Activated CD4-positive, alpha-beta T cell treated with anti-CD3 and anti-CD28 coated beads, Interleukin-2, amount 50 U/mL, for 48 hours (primary cell): ENCODE results near the gene FKBP6.
"Not testable (repeated sequence)": the region's sequence is repeated elsewhere in the genome, so short reads cannot be mapped to it uniquely, and the experiment has no call there.

Experiments used
- DNase-seq, 2 experiments: peaks; one replicate each; pipeline ENCODE4 v3.0.0-alpha.2; 2020

The FKBP6 gene

GRCh38 chr7:73358590-73359275 is 30.8 kb downstream of the FKBP6 start:
- no peak for DNase-seq

GRCh38 chr7:73359306-73359705 is 31.3 kb downstream of the FKBP6 start:
- no peak for DNase-seq

DNA sequence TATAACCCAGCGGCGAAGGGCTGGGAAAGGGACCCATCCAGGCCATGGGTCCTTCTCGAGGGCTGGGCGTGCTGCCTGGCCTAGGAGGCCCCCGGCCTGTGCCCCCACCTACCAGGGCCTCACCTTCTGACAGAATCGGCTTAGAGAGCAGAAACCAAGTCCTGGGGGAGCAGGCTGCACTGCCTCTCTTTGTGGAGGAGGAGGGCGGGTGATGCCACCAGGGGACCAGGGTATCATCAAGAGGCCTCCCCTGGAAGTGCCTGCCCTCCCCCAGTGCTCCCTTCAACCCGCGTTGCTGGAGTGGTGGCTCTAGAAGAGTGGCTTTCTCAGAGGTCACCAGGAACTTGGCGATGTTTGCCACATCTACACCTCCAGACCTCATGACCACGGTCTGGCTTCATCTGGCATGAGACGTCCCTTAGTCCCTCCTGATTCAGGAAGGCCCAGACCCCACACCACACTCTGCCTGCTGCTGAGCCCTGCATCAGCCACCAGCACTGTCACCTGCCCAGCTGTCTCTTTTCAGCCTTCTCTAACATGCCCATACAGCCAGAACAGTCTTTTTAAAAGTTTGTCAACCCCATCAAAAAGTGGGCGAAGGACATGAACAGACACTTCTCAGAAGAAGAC is 31.9 kb downstream of the FKBP6 start:
- DNase-seq = no peak

GRCh38 chr7:73360590-73360989 is 32.6 kb downstream of the FKBP6 start:
- DNase-seq = not testable (repeated sequence)

DNA sequence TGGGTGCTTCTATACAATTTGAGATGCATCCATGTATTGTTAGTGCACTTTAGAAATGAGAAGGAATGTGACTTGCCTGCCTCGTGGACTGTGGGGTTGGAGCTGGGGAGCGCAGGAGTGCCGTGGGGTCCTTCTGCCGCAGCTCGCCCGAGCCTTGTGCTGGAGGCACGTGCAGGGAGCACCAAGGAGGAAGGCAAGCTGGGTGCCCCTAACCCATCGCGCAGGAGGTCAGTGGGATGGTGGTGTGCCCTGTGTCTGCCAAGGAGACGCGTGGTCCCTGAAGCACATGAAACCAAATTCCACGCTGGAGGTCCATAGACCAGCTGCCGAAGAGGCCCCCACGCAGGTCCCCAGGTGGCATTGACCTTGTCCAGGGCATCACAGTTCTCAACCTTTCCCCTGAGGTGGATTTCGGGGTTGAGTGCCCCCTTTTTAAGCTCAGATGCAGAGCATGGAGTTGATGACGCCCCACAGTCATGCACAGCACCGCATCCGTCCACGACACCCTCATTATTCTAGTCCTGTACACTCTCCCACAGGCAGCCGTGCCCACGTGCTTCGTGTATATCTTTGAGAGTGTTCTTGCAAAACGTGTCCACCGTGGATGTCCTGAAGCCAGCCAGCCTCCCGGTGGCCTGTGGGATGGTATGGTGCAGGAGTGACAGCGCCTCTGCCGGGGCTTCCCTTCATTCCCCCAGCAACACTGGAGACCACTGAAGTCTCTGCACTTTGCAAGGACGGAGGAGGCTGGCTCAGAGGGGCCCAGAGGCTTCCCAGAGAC is 35.5 kb downstream of the FKBP6 start:
- no peak for DNase-seq

DNA sequence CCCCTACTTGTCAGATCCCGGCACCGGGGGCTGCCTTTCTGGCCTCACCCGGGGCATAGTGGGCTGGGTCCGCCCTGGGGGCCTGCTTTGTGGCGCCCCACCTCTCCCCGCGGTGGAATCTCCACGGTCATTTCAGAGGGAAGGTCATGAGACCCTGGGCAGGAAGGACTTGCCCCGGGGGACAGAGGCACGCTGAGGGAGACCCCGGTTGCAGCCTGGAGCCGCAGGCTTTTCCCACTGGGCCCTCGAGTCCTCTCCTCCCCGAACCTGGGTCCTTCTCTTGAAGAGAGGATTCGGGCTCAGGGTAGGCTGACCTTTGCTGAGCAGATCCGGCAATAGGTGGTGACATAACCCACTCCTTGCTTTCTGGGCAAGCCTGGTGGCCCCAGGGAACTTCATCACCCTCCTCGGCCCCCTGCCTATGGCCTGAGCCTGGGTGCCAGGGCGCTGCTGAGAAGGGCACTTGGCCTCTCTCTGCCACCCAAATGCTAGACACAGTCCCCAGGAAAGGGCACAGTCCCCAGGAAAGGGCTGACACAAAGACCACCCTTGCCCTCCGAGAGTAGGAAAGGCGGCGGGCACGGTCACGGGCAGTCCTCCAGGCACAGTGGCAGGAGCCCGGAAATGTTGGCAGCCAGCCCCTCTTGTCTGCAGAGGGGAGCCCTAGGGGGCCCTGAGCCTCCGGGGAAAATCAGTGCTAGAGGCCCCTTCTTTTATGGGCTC is 36.2 kb downstream of the FKBP6 start:
- no peak for DNase-seq

- DNase-seq = no peak
Observed at GRCh38 chr7:73366127-73366526, 38.2 kb downstream of the FKBP6 start.

DNA sequence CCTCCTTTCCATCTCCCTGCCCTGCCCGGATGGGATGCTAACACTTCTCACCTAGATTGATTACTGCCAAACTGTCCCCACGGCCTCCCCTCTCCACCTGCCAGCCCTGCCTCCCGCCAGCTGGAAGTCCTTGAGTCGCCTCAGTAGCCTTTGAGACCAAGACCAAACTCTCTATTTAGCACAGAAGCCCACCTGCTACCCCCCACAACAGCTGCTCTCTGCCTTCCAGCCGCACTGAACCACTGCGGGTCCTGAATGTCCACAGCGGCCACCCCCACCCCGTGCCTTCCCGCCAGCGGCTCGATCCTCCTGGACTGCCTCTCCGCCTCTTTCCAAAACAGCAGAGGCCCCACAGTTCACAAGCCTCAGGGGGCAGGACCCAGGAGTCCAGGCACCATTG is 39.0 kb downstream of the FKBP6 start:
- no peak for DNase-seq

DNA sequence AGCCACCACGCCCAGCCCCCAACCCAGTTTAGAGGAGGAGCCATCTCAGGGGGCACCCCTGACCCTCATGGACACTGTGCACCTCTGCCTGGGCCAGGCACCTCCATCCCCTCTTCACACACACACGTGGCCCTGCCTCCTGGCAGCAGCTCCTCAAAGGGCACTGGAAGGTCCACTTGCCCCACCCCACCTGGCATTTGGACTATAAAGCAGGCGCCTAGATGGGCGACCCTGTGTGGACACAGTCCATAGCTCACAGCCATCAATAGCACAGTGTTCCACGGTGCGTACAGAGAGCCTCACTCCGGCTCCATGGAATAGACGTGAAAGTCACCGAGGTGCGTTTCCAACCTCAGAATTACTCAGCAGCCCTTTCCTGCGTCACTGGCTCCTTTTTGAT is 41.0 kb downstream of the FKBP6 start:
- no peak for DNase-seq

DNA sequence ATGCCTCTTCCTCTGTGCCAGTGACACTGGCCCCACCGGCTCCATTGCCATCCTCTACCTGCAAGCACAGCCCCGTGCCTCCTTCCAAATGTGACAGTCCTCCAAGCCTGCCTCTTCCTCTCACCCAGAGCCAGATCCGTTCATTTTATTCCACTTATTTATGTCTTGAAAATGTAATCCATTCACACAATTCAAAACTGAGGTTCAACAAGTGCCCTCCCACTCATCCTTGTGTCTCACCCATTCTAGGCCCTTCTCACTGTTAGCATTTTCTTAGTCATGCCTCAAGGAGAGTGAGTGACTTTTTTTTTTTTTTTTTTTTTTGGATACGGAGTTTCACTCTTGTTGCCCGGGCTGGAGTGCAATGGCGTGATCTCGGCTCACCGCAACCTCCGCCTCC is 41.7 kb downstream of the FKBP6 start:
- no peak for DNase-seq

GRCh38 chr7:73373741-73374140 is 45.8 kb downstream of the FKBP6 start:
- no peak for DNase-seq

DNA sequence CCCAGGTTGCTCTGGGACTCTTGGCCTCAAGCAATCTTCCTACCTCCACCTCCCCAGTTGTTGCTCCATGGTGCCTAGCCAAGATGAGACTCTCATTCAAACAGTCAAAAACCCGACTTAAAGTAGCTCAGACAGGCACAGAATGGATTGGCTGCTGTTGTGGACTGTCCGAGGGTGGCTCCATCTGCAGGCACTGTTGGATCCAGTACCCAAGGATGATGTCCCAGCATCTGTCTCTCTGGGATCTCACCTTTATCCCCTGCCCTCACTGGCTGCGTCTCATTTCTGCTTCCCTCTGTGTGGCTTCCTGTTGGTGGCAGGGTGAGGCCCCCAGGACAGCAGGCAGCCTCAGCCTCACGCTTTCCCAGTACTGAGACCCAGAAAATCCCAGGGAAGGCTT is 48.3 kb downstream of the FKBP6 start:
- not testable (repeated sequence) for DNase-seq

- DNase-seq = no peak
Observed at GRCh38 chr7:73376671-73377412, 48.9 kb downstream of the FKBP6 start.

DNA sequence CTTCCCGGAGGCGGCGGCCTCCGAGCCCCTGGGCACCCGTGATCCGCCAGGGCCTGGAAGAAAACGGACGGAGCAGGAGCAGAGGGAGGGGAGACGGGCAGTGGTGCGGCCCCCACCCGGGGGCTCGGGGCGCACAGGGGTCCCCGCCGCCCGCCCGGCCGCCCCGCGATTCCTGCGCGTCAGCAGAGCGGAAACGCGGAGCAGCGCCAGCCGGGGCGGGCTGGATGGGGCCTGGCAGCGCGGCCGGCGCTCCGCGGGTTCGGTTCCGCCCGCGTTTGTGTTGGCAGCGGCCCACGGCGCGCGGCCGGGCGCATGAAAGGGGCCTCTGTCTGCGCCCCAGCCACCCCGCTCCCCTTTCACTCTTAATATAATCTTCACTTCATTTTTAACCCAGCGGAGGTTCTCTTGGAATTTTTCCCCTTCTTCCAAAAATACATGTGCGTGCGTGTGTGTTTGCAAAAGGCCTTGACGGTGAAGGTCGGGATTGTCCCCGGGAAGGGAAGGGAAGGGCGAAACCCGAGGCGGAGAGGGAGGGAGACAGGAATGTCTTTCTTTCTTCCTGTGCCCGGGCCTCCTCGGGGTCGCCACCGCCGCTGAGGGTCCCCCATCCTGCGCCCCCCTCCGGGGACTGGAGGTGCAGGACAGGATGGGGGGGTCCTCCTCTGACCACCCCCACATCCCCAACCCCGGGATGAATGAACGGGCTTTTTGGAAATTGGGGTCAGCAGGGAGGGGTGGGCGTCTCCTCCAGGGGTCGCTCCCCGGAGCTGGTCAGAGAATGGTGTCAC is 49.6 kb downstream of the FKBP6 start:
- DNase-seq = not testable (repeated sequence)

DNA sequence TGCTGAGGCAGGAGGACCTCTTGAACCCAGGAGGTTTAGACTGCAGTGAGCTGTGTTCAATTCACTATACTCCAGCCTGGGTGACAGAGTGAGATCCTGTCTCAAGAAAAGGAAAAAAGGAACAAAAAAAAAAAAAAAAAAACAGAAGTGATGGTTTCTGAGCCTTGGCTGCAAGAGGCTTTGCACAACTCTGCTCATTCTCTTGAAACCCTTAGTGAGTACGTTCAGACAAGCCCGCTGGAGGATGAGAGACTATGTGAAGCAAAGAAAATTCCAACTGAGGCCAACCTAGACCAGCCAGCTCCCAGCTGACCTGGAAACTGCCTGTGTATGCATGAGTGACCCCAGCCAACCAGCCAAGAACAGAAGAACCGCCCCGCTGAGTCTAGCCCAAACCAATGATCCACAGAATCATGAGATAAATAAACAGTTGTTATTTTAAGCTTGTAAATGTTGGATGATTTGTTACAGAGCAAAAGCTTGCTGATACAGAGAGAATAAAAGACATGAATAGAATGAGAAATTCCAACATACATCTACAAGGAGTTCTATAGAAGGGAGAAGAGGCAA is 55.1 kb downstream of the FKBP6 start:
- DNase-seq = no peak

DNA sequence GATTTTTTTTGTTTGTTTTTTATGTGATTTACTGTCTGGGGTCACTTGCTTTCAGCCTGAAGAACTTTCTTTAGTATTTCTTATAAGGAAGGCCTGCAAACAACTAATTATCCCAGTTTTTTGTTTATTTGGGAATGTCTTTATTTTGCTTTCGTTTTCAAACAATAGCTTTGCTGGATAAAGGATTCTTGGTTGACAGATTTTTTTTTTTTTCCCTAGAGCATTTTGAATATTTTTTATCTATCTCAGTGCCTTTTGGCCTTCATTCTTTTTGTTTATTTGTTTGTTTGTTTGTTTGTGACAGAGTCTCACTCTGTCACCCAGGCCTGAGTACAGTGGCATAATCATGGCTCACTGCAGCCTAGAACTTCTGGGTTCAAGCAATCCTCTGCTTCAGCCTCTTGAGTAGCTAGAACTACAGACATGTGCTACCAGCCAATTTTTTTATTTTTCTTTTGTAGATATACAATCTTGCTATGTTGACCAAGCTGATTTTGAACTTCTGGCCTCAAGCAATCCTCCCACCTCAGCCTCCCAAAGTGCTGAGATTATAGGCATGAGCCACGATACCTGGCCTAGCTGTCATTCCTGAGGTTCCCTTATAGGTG is 59.4 kb downstream of the FKBP6 start:
- DNase-seq = no peak

DNA sequence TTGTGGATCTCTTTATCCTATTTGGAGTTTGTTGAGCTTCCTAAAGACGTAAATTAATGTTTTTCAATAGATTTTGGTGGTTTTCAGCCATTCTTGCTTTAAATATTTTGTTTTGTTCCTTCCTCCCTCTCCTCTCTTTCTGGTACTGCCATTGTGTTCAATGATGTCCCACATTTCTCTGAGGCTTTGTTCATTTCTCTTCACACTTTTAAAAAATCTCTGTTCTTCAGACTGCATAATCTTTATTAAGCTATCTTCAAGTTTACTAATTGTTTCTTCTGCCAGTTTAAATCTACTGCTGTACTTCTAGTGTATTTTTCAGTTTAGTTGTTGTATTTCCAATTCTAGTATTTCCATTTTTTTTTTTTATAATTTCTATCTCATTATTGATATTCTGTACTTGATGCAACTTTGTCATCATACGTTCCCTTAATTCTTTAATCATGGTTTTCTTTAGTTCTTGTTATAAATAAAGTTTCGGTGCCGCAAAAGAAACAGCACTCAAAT is 60.0 kb downstream of the FKBP6 start:
- no peak for DNase-seq

GRCh38 chr7:73391396-73391795 is 63.4 kb downstream of the FKBP6 start:
- no peak for DNase-seq

- DNase-seq = no peak
Observed at GRCh38 chr7:73394422-73394821, 66.5 kb downstream of the FKBP6 start.
